AG04449 (cell line): ENCODE data around the gene BTN2A1.
A peak's percentile ranks its signal among the peaks of the same experiment; 100 is the strongest.
"Not testable (repeated sequence)": the region's sequence is repeated elsewhere in the genome, so short reads cannot be mapped to it uniquely, and the experiment has no call there.

Source experiments
- CTCF ChIA-PET: fragments of 350-600 bp; formaldehyde crosslinking; extraction: SDS; loops from one replicate; lab custom pipeline; 2021; ENCODE audit warnings: antibody characterized with exemption; lab: Yijun Ruan, JAX
- POLR2A ChIA-PET: fragments of 400-600, 350-600 bp; formaldehyde crosslinking; extraction: SDS; loops from one replicate; lab custom pipeline; 2020; ENCODE audit warnings: antibody characterized with exemption, inconsistent platforms; lab: Yijun Ruan, JAX
- DNase-seq: peaks from one replicate; pipeline ENCODE4 v3.0.0-alpha.2; 2010; ENCODE audit warnings: low read depth, low spot score
- H3K4me3 ChIP-seq: 2 replicates; pipeline ENCODE4 v1.5.1; 2011; ENCODE audit warnings: low read depth, mild to moderate bottlenecking, control low read depth, low read length
- TF ChIP-seq, protein P1 (sequence below): IDR thresholded peaks from one replicate; pipeline ENCODE4 v1.5.1; 2011; ENCODE audit warnings: mild to moderate bottlenecking, moderate library complexity, low read length, control low read depth, inconsistent platforms; ENCODE audit not compliant: insufficient read depth; ENCODE audit errors: missing control alignments

Gene BTN2A1

DNA sequence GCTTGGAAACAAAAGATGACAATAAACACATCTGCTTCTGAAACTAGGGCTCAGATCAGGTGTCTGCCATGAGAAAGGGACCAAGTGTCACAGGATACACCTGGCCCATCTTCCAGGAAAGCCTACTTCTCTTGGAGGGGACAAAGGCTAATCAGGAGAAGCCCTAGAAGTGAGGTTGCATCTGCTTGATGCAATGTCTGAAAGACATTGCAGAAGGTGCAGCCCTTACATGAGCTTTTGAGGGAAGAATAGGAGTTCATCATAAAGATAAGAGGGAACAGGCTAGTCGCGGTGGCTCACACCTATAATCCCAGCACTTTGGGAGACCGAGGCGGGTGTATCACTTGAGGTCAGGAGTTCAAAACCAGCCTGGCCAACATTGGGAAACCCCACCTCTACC, 39.9 kb downstream of the BTN2A1 start:
- POLR2A ChIA-PET: no interaction called here
- H3K4me3 ChIP-seq: no peak overlapping the region
- CTCF ChIA-PET: interaction anchor here (0.8 to 0.9 kb wide), 2 partner anchors 22 to 156 kb away, joined by 3 read pairs; no protein-coding TSS in a partner anchor
- no peak for DNase-seq
- TF ChIP-seq, protein P1, sequence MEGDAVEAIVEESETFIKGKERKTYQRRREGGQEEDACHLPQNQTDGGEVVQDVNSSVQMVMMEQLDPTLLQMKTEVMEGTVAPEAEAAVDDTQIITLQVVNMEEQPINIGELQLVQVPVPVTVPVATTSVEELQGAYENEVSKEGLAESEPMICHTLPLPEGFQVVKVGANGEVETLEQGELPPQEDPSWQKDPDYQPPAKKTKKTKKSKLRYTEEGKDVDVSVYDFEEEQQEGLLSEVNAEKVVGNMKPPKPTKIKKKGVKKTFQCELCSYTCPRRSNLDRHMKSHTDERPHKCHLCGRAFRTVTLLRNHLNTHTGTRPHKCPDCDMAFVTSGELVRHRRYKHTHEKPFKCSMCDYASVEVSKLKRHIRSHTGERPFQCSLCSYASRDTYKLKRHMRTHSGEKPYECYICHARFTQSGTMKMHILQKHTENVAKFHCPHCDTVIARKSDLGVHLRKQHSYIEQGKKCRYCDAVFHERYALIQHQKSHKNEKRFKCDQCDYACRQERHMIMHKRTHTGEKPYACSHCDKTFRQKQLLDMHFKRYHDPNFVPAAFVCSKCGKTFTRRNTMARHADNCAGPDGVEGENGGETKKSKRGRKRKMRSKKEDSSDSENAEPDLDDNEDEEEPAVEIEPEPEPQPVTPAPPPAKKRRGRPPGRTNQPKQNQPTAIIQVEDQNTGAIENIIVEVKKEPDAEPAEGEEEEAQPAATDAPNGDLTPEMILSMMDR: no peak

DNA sequence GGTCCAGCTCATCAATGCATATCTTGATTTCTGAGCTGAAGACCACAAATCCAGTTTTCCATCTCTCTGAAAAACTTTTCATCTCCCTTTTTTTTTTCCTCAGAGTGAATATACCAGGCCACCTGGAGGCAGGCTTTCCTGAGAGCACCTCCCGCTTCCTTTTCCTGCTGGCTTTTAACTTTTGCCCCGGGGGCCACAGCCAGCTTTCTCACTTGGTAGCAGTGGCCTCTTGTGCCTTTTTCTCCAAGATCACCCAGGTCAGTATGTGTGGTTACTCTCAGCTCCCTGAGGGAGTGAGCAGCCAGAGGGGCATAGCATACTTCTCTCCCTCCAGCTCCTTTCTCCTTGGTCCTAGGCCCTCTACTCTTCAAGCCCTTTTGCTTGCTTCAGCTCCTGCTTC, 42.3 kb downstream of the BTN2A1 start, which contains the start of gene BTN1A1:
Gene BTN1A1 (plus strand): TSS at position 202 of the 400 bp plus-strand sequence. CDS start 984 bp downstream, outside the sequence.
- TF ChIP-seq, protein P1: no peak
- H3K4me3 ChIP-seq: no peak within 1 kb of the TSS
- no peak for DNase-seq
- CTCF ChIA-PET: interaction anchor here (0.7 kb wide), 1 partner anchor 159 kb away, joined by 3 read pairs; no protein-coding TSS in a partner anchor
- POLR2A ChIA-PET: no interaction called here

DNA sequence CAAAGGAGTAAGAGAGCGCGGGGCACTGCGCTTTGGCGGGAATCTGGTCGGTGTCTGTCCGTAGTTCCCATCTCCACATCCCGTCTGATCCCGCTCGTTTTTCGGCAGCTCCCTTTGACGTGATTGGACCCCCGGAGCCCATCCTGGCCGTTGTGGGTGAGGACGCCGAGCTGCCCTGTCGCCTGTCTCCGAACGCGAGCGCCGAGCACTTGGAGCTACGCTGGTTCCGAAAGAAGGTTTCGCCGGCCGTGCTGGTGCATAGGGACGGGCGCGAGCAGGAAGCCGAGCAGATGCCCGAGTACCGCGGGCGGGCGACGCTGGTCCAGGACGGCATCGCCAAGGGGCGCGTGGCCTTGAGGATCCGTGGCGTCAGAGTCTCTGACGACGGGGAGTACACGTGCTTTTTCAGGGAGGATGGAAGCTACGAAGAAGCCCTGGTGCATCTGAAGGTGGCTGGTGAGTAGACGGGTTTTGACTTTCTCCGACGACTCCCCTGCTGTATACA, 43.8 kb downstream of the BTN2A1 start:
- ChIA-PET POLR2A (no interaction called here), CTCF (interaction anchor here (0.8 to 1.1 kb wide), 4 partner anchors 12 to 160 kb away, joined by 4 to 5 read pairs (median 4); no protein-coding TSS in a partner anchor)
- TF ChIP-seq, protein P1: no peak
- H3K4me3 ChIP-seq: peak overlapping the region; percentile 39
- DNase-seq: no peak

DNA sequence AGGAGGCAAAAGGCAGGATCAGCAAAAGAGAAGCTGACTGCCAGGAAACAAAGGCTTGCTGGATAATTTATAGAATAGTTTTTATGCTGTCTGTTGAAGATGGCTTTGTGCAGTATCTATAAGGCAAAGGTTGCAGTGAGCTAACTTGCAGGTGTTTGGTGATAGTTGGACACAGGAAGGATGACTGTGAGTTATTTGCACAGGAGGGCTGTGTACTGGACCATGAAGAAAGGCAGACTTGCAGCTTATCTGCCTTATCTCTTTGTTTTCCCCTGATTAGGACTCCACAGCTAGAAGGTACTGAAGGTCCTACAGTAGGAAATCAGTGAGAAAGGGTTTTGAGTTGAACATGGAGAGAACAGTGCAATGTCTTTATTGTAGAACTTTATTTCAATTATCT, 44.4 kb downstream of the BTN2A1 start:
- no peak overlapping the region for H3K4me3 ChIP-seq
- no peak for DNase-seq
- ChIA-PET POLR2A (no interaction called here), CTCF (interaction anchor here (1.0 kb wide), 1 partner anchor 17 kb away, joined by 5 read pairs; no protein-coding TSS in a partner anchor)
- TF ChIP-seq, protein P1: no peak

DNA sequence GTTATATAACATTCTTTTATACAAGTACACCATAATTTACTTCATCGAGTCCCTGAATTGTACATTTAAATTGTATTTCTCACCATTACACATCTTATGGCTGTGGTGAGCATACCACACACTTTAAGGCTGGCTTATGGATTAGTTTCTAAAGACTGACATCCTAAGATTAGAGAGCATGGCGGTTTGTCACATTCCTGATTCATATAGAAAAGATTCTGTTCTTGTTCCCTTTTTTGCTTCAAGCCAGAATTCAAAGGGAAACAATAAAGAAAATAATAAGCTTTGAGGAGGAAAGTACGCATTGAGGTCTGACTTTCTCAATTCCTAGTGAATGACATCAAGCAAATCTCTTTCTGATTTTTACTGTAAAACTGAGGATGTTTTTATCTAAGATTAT, 44.9 kb downstream of the BTN2A1 start:
- TF ChIP-seq, protein P1: no peak
- ChIA-PET POLR2A (no interaction called here), CTCF (interaction anchor here (0.6 to 1.4 kb wide), 3 partner anchors 17 to 161 kb away, joined by 3 to 5 read pairs (median 3); no protein-coding TSS in a partner anchor)
- DNase-seq: no peak
- no peak overlapping the region for H3K4me3 ChIP-seq

DNA sequence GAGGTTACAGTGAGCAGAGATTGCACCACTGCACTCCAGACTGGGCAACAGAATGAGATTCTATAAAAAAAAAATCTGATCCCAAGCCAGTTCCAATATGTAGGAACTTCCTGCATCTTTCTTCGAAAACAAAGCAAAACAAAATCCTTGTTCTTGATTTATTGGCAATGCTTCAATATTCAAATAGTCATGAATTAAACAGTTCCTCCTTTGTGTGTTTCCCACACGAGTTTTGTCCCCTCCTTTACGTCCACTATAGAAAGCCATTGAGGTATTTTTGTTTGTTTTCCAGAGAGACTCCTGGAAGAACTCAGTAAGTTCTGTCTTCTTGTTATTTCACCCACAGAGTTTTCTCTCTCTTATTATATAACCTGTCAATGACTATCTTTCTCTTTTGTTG, 49.9 kb downstream of the BTN2A1 start:
- no peak overlapping the region for H3K4me3 ChIP-seq
- TF ChIP-seq, protein P1: no peak
- CTCF ChIA-PET: no interaction called here

DNA sequence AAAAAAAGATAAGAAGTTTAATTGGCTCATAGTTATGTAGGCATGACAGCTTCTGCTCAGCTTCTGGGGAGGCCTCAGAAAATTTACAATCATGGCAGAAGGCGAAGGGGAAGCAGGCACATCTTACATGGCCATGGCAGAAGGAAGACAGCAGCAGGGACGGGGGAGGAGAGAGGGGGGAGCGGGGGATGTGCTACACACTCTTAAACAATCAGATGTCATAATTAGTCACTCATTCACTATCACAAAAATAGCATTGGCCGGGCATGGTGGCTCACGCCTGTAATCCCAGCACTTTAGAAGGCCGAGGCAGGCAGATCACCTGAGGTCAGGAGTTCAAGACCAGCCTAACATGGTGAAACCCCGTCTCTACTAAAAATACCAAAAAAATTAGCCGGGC, 53.3 kb downstream of the BTN2A1 start:
- CTCF ChIA-PET, DNase-seq, H3K4me3 ChIP-seq, POLR2A ChIA-PET: not testable (repeated sequence)

More for the DNA sequence above, 49.9 kb downstream of the BTN2A1 start:
- POLR2A ChIA-PET: no interaction called here
- DNase-seq: no peak
